HG02884 (cell line): ENCODE data around the gene LETMD1.
"Not testable (repeated sequence)": the region's sequence is repeated elsewhere in the genome, so short reads cannot be mapped to it uniquely, and the experiment has no call there.

ENCODE experiments used
- ATAC-seq: cut with Tn5 transposase; IDR thresholded peaks from one replicate; pipeline ENCODE4 v1.9.1; 2021; ENCODE audit warnings: mild to moderate bottlenecking, moderate library complexity; ENCODE audit not compliant: unreplicated experiment

Gene LETMD1, protein sequence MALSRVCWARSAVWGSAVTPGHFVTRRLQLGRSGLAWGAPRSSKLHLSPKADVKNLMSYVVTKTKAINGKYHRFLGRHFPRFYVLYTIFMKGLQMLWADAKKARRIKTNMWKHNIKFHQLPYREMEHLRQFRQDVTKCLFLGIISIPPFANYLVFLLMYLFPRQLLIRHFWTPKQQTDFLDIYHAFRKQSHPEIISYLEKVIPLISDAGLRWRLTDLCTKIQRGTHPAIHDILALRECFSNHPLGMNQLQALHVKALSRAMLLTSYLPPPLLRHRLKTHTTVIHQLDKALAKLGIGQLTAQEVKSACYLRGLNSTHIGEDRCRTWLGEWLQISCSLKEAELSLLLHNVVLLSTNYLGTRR

GRCh38 chr12:51047655-51048540 is at the start of gene LETMD1:
TSS of gene LETMD1 (plus strand) at chr12:51048327. CDS start at chr12:51048357, 30 bp downstream.
- ATAC-seq, result peak; percentile 97

- no peak for ATAC-seq
These were observed 49.0 kb upstream of the LETMD1 start for GRCh38 chr12:50999093-50999492.

DNA sequence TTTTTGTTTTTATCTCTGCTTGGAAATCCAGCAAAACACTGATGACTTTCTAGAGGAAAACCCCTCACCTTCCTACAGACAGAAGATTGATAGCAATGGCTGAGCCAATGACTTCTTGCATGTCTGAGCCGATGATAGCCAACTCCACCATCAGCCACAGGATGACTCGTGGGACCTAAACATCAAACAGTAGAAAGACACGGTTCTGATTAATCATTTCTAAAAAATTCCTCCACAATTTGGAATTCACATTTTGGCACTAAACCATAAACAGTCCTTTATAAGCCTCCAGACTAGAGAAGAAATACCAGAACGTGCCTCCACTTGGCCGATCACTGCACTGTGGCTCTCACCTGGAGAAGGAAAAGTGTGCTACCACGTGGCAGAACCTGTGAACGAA is 47.9 kb upstream of the LETMD1 start:
- no peak for ATAC-seq

DNA sequence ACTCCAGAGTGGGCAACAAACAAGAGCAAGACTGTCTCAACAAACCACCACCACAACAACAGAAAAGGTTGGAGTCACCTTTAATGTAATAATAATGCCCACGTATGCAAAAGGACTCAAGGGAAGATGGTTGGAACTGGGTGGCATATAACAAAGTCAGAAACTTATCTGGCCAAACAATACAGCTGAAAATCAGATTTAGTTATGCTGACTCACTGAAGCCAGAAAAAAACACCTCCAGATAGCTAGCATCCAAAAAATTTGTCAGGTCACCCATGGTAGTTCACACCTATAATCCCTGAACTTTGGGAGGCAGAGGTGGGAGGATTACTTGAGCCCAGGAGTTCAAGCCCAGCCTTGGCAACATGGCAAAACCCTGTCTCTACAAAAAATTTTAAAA is 46.3 kb upstream of the LETMD1 start:
- ATAC-seq, result no peak

DNA sequence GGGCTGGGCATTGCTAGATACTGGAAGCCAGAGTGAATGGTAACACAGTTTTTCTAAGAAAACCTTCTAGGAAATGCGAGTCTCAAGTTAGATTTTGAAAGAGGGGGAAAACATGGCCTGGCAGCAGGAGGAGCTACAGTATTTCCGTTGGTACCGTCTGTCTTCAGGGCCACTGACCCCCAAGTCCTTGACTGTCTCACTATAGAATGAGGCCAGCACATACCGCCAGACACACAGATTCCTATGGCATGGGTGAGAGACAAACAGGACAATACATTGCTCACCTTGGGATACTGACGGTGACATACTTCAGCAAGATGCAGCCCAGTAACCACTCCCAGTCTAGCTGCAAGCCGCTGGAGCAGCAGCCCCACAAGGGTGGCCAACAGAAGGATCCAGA is 43.6 kb upstream of the LETMD1 start:
- ATAC-seq, result no peak

DNA sequence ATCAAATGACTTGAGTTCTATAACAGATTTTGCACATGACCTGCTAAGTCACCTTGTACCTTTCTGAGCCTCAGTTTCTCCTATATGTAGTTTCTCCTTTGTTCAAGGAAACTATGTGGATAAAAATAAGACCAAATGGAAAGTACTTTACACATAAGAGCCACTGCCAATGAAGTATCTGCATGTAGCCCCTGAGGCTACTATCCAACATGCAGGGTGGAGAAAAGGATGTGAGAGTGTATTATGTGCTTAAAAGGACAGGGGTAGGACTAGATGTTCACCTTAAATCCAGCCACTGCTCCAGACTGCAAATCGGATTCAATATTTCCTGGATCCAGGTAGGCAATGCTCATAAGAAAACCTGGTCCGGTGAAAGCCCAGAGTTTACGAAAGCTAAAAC is 43.1 kb upstream of the LETMD1 start:
- no peak for ATAC-seq

DNA sequence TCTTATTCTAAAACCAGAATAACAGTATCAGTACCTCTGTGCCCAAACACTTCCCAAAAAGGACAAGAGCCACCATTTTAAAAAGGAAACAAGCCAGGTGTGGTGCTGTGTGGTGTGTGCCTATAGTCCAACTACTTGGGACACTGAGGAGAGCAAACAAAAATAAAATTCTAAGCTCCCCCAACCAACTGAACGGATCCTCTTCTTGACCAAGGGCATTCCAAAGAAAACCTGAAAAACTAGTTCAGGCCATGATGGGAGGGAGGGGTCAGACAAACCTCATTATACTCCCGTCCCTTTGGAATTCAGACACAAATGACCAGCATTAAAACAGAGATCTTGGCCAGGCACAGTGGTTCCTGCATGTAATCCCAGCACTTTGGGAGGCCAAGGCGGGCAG is 42.5 kb upstream of the LETMD1 start:
- no peak for ATAC-seq

GRCh38 chr12:51008329-51009055 is 39.6 kb upstream of the LETMD1 start:
- no peak for ATAC-seq

DNA sequence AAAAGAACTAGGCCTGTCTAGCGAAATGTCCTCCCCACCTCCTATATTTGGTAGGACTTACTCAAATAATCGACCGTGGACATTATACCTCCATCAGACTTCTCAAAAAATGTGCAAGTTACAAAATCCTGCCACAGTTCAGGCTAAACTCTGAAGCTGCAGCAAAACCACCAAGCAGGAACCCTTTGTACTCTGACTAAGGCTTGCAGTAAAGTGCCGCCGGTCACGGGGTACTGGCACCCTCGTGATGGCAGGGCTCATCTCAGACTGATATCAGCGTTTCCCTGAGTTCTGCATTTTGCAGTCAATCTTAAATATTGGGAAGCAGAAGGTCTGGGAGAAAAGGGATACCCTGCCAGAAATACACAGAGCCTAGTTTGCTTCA is 39.1 kb upstream of the LETMD1 start:
- no peak for ATAC-seq

GRCh38 chr12:51011955-51012354 is 36.2 kb upstream of the LETMD1 start:
- ATAC-seq, result no peak

DNA sequence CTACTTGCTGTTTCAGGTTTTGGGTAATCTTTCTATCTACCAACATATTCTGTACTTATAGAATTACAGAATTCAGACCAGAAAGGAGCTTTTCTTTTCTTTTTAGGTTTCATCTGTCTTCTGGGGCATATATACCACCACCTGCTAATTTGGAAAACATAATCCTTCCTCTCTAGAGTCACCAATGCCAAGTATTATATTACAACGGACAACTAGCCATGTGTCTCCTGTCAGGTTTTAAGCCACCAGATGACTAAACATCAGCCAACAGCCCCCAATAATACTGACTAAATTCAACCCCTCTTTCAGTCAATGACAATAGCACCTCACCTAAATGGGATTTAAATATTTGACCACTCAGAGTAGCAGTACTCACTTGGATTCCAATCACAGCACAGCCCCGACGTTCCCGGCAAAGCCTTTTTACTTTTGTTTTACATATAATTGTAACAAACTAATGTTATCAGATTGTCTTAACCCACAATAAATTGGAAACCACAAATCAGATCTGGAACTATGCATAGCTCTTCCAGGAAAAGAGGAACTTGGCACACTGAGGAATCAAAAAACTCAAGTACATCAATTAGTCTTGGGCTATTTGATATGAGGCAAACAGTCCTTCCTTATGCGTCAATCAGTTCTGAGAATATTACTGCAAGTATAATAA is 35.4 kb upstream of the LETMD1 start:
- no peak for ATAC-seq

- no peak for ATAC-seq
These were observed 34.7 kb upstream of the LETMD1 start for GRCh38 chr12:51013441-51013840.

DNA sequence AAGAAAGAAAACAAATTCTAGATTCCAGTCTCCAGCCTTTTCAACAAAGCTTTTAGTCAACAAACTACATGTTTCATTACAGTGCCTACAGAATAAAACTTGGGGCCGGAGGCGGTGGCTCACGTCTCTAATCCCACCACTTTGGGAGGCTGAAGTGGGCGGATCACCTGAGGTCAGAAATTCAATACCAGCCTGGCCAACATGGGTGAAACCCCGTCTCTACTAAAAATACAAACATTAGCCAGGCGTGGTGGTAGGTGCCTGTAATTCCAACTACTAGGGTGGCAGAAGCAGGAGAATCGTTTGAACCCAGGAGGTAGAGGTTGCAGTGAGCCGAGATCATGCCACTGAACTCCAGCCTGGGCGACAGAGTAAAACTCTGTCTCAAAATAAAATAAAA is 33.7 kb upstream of the LETMD1 start:
- ATAC-seq, result not testable (repeated sequence)

DNA sequence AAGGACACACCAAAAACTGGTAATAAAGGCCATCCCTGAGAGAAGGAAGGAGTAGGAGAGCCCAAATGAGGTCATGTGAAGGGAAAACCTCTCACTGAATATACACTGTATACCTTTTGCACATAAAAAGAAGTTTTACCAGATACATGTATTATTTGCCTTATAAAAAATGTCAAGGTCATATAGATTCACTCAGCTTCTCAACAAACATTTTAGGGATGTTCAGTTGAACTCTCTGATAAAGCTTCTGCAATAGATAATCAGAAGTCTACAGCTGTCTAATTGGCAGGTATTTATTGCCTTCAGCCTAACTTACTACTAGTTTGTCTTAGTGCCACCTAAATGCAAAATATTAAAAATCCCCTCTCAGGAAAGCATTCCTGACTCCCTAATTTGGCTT is 30.7 kb upstream of the LETMD1 start:
- ATAC-seq, result no peak

- ATAC-seq, result no peak
These were observed 29.2 kb upstream of the LETMD1 start for GRCh38 chr12:51018956-51019355.

DNA sequence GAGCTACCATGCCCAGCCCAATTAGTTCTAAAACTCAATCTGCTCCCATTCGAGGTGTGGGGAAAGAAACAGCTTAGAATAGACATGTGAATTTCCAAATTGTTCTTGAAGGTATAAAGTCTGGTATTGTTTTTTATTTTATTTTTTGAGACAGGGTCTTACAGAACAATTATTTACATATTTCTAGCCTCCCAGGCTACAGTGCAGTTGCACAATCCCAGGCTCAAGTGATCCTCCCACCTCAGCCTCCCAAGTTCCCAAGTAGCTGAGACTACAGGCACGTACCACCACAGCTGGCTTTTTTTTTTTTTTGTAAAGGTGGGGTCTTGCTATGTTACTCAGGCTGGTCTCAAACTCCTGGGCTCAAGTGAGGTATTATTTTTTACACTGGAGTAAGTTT is 28.2 kb upstream of the LETMD1 start:
- ATAC-seq, result no peak

DNA sequence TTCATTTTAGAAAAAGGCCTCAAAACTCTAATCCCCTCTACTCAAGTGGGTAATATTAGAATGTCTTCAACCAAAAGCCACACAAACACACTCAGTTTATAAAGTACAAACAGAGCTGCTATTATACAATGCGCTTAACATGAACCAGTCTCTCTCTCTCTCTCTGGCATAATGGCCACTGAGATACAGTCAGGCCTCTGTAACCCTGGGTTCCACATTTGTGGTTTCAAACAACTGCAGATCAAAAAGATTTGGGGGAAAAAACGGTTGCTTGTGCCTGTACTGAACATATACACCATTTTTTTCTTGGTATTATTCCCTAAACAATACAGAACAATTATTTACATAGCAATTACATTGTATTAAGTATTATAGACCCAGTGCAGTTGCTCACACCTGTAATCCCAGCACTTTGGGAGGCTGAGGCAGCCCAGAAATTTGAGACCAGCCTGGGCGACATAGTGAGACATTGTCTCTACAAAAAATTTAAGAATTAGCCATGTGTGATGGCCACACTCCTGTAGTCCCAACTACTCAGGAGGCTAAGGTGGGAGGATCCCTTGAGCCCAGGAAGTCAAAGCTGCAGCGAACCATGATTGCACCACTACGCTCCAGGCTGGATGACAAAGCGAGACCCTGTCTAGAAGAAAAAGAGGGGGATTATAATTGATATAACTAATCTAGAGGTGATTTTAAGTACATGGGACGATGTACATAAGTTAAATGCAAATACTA is 27.5 kb upstream of the LETMD1 start:
- no peak for ATAC-seq

DNA sequence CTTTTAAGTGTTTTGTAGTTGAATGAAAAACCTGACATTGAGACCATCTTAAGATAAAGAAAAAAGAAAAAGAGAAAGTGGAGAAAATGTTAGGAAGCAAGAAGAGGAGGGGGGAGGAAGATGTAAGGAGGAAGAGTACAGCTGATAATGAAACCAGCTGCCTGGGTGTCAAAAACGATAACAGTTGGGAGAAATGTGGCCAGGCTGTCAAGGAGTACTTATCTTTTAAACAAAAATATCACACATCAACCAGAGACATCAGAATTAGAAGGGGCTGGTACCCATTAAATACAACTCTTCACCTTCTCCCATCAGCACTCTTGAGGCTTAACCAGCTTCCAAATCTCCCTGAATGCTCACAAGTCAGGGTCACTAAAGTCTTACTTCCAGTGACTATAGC is 26.4 kb upstream of the LETMD1 start:
- no peak for ATAC-seq

GRCh38 chr12:51023625-51024382 is 24.3 kb upstream of the LETMD1 start:
- ATAC-seq, result no peak
